HCT116 (cell line): ENCODE data around the gene LRIG1.

ENCODE experiments used
- JUND ChIP-seq: IDR thresholded peaks from 2 replicates; pipeline ENCODE4 v1.6.1; 2012
- POLR2A ChIP-seq: IDR thresholded peaks from 2 replicates; pipeline ENCODE4 v1.7.0; 2011; ENCODE audit warnings: borderline replicate concordance; ENCODE audit not compliant: insufficient read depth, insufficient read length; ENCODE audit errors: extremely low read depth
- POLR2AphosphoS5 ChIP-seq: IDR thresholded peaks from 2 replicates; pipeline ENCODE4 v1.6.1; 2011; ENCODE audit warnings: mild to moderate bottlenecking, low read depth, low read length, moderate library complexity
- TF ChIP-seq, protein P1 (sequence below), 3 experiments: fragments of 200-600 bp in 1 of 3; sonication (generic) in 1 of 3; IDR thresholded peaks in 2 of 3; conservative IDR thresholded peaks in 1 of 3; 2 replicates each; pipeline ENCODE4 v1.5.1; 2012 to 2017; ENCODE audit warnings: low read depth in 2 of 3, low read length in 2 of 3, antibody characterized with exemption in 1 of 3, borderline replicate concordance in 1 of 3, control low read depth in 1 of 3, mild to moderate bottlenecking in 1 of 3, mixed read lengths in 1 of 3, mixed run types in 1 of 3, moderate library complexity in 1 of 3; ENCODE audit not compliant: insufficient read depth in 1 of 3

DNA sequence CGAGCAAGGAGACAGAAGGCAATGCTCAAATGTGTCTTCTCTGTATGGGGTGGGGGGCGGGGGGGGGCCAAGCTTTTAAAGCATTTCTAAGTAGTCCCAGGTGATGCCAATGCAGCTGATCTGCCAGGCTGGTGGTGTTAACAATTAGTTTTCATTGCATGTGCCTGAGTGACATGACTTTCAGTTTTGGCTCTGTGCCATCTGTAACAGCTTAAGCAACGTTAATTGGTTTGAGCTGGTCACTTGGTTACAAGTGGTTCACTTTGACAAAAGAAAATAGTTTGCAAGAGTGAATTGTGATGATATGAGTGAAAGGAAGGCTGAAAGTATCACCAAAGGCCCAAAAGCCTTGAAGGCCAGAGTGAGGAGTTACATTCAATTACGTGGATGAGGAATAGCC lies 26.4 kb upstream of the LRIG1 start:
- TF ChIP-seq POLR2A (no peak), JUND (no peak), POLR2AphosphoS5 (no peak)
- TF ChIP-seq, protein P1, sequence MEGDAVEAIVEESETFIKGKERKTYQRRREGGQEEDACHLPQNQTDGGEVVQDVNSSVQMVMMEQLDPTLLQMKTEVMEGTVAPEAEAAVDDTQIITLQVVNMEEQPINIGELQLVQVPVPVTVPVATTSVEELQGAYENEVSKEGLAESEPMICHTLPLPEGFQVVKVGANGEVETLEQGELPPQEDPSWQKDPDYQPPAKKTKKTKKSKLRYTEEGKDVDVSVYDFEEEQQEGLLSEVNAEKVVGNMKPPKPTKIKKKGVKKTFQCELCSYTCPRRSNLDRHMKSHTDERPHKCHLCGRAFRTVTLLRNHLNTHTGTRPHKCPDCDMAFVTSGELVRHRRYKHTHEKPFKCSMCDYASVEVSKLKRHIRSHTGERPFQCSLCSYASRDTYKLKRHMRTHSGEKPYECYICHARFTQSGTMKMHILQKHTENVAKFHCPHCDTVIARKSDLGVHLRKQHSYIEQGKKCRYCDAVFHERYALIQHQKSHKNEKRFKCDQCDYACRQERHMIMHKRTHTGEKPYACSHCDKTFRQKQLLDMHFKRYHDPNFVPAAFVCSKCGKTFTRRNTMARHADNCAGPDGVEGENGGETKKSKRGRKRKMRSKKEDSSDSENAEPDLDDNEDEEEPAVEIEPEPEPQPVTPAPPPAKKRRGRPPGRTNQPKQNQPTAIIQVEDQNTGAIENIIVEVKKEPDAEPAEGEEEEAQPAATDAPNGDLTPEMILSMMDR (IDR thresholded peaks at IDR 0.05 in 2 of 3, conservative IDR thresholded peaks at IDR 0.05 in 1 of 3; ENCODE audit: borderline replicate concordance in 1 of 3, insufficient read depth in 1 of 3, low read depth in 2 of 3, low read length in 2 of 3), result no peak
